KBM-7 (cell line): ENCODE results near the gene EBLN2.
"Not testable (repeated sequence)": the region's sequence is repeated elsewhere in the genome, so short reads cannot be mapped to it uniquely, and the experiment has no call there.

ENCODE experiments used
- DNase-seq: peaks from one replicate; pipeline ENCODE4 v3.0.0-alpha.2; 2015
- in situ Hi-C: fragments of 300-500 bp; cut with MboI; formaldehyde crosslinking; loops from 2 replicates; pipeline ENCODE4 v1.14.3; 2020; ENCODE audit warnings: low sequenced_read_pairs, low pct_unique_long_range_greater_than_20kb, mixed read lengths

Gene EBLN2

DNA sequence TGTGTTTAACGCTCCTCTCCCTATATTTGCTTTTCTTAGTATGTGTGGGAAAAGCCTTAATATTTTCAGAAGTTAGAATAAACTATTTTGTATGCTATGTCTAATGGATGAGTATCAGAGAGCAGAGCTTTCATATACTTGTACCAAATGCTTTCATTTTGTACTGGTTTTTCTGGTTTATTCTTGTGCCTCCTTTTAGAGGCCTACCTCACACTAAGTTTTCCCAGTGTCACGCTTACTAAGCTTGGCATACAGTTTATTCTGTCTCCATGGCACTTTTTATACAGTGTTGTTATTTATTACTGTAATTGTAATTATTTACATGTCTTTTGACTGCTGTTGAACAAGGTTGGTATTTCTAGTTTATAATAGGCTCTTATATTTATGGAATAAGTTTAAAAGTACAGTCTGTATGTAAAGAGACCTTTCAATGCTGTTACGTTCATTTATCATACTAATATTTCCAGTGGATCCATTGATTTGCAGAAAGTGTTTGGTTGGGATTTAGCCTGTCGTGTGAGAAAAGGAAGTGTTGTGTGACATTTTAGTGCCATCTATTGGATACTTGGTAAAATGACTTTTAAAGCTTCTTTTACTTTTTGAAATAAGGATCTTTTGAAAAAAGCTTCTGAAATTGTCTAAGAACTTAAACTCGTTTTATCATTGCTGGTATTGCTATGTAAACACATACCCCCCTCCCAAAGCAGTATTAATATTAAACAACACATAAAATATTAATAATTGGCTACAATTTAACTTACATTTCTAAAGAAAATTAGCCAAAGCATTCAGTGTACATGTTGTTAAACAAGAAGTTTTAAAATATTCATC lies 5.2 kb upstream of the EBLN2 start:
- in situ Hi-C loops, result no loop called here
- peak; percentile 43 for DNase-seq

DNA sequence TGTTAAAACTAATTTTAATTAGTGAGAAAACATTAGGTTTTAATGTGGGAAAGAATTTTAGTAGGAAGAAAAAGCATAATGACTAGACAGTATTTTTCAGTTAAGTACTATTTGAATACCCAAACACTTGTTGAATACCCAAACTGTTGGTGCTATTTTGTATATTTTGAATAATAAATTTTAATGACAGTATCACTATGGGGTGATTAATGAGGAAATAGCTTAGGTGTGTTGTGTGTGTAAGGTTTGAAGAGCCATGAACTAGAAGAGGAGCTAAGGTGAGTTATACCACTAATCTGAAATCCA lies 4.7 kb upstream of the EBLN2 start:
- no peak for DNase-seq
- in situ Hi-C loops, result no loop called here

DNA sequence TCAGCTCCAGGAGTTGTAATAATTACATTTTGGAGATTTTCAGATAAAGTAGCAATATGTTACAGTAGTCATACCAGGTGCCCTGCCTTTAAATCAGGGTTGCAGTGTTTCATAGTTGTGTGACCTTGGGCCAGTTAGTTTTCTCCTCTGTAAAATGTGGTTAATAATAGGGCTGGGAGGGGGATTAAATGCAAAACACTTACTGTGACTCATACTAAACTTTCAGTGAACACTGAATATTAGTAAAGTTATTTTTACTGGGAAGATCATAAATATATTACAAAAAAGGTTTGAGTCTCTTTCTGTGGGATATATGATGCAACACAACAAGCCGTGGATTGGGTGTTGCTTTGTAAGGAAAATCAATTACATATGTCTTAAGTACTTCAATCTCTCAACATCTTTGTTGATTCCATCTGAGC lies 1.1 kb upstream of the EBLN2 start:
- in situ Hi-C loops, result no loop called here
- no peak for DNase-seq

DNA sequence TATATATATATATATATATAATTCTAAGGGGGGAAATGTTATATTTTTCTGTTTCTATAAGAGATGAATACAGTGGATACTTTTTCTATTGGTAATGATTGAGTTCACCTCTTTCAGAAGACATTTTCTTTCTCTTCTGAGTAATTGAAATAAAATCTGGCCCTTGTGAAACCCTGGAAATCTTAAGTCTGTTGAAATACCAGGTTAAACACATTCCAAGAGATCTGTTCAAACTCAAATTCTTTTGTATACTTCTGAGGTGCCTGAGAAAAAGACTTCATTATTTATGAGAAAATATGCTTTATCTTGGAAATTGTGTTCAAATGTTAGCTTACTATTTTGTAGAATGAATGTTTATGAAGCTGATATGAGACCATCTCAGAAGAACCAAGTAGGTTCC lies 4.8 kb downstream of the EBLN2 start:
- DNase-seq, in situ Hi-C loops: not testable (repeated sequence)

DNA sequence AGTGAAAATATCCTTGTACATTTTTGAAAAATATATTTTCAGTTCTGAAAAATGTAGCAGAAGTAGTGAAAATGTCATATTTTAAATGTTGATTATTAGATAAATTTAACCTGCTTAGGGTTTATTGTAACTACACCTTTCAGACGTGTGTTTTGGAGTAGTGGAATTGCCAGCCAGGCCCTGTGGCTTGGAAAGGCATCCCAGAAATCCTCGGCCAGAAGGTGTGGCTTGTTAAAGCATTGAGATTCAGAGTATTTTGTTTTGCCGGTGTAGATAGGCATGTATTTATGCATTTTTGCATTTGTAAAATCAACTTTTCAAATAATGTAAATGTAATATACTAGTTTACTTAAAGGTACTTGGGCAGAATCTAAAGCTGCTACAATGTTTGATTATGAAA lies 7.0 kb downstream of the EBLN2 start:
- in situ Hi-C loops, result no loop called here

DNA sequence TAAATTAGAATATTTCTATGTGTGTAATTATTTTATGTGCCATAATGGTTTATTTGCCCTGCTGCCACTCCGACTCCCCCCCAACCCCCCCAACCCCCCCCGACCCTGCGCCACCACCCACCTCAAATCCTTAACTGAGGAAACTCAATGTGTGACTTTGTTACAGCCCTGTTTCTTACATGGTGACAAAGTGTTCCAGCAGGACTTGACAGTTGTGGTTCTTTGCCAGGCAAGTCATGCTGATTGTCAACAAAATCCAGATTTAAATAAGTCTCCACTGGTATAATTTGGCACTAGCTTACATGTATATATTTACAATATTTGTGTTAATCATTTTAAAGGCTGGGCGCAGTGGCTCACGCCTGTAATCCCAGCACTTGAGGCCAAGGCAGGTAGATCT lies 7.7 kb downstream of the EBLN2 start:
- in situ Hi-C loops, result no loop called here
- DNase-seq, result no peak

More for the DNA sequence above, 7.0 kb downstream of the EBLN2 start:
- no peak for DNase-seq

DNA sequence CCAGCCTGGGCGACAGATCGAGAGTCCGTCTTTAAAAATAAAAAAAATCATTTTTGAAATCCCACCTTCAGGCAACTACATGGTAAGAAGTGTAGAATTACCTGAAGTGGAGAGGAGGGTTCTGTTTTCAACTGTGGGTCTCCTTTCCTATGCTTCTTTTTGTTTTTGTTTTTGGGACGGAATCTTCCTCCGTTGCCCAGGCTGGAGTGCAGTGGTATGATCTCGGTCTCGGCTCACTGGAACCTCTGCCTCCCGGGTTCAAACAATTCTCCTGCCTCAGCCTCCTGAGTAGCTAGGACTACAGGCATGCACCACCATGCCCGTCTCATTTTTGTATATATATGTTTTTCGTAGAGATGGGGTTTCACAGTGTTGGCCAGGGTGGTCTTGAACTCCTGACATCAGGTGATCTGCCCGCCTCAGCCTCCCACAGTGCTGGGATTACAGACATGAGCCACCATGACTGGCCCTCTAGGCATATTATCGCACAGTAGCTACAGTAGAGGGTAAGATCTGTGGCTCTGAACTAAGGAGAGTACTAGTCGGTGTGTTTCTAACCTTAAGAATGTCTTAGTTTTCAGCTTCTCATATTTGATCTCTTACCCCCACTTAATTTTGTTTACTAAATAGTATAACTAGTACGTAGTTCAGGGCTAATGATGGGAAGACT lies 8.5 kb downstream of the EBLN2 start:
- DNase-seq, result no peak

DNA sequence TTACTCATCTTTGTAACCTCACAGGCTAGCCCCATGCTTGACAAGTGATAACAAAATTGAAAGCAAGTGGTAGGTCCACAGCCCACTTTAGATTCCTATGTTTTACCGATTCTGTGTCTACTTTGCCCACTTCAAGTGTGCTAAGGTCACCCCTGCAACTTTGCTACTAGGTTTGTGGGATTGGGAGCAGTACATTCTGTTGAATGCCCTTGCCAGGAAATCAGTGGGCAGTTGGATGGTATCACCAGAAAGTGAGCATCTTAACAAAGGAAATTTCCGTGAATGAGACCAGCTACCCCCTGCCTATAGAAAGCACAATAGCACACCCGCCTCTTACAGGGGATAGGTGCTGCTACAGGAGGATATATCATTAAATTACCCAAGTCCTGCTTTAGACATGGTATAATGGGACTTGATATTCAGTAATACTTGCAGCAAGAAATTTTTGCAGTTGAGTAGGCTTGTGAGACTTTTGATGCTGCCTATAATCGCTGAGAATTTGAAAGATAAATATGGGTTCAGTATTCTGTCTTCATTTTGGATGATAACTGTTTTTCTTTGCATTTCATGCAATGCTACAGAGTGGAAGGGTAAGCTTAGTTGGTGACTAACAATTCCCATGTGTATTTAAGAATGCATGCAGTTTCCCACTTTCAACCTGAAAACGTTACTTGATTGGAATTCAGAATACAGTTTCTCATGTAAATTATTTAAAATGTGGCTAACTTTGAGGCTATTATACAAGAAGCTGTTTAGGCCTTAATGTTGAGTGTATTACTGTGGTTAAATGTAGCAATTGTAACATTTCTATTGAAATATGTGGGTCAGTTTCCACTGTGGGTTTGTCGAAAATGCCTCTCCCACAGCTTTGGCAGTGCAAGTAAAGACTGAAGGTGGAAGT lies 9.5 kb downstream of the EBLN2 start:
- DNase-seq, result no peak
- in situ Hi-C loops, result no loop called here

More for the DNA sequence above, 8.5 kb downstream of the EBLN2 start:
- in situ Hi-C loops, result no loop called here

DNA sequence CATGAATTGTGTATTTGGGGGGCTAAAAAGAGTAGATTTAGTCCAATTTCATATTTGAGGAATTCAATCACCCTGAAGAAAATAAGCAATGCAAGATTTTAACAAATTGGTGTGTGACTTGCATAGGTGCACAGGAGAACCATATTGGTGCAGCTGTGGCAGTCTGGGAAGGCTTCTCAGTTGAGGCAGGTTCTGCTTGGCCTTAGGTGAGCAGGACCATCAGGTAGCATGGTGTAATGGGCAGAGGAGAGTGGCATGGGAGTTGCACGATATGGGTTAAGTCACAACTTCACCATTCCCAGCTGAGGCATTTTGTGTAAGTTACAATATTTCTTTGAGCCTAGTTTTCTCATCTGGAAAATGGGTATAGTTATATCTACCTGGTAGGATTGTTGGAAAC lies 10.5 kb downstream of the EBLN2 start:
- DNase-seq, result no peak
- in situ Hi-C loops, result no loop called here

DNA sequence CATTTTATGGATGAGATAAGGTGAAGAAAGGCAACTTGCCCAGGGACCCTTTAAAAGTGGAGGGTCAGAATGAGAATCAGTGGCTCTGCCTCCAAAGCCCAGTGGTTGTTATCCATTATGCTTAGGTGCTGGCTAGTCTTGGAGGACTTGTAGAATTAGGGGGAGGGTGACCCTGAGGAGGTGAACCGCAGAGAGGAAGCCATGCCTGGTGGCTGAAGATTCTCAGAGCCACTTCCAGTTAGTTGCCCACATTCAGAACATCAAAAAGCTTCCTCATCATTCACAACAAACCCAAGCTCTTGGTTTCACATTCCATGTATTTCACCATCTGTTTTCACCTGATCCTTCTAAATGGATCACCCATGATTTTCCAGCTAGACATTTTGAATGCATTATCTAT lies 11.2 kb downstream of the EBLN2 start:
- in situ Hi-C loops, result no loop called here
- peak; percentile 67 for DNase-seq

DNA sequence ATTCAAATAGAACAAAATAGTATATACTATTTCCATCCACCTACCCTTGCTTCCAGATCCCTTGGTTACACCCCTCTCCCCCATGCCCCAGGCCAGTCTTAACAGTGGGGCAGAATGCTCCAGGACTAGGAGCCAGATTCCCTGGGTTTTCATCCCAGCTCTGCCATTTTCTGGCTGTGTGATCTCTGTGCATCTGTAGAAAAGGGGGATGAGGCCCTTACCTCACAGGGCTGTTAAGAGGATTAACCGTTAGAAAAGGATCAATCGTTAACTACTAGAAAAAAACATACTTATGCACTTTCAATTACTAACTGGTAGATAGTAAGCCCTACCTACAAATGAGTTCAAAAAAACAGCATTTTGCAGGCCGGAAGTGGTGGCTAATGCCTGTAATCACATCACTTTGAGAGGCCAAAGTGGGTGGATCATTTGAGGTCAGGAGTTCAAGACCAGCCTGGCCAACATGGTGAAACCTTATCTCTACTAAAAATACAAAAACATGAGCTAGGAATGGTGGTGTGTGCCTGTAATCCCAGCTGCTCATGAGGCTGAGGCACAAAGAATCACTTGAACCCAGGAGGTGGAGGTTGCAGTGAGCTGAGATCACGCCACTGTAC lies 11.7 kb downstream of the EBLN2 start:
- in situ Hi-C loops, result no loop called here
- no peak for DNase-seq

DNA sequence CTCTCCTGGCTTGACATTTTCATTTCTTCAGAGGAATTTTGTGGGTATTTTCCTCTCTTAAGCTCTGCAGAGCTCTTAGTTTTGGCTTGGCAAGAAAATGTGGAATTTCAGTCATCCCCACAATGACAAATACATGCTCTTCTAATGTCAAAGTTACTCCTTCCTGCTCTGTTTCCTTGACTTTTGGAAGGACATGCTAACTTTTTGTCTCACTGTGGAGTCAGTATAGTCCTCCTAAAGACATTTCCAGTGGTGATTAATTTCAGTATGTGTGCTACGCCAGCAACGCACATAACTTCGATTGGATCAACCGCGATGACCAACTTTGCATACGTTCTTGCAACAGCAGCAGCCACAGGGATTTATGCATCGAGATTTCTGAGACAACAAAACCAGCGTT lies 13.3 kb downstream of the EBLN2 start:
- DNase-seq, result no peak
- in situ Hi-C loops, result loop anchor here (25.0 kb wide), 1 partner anchor 1362 kb away; no protein-coding TSS in a partner anchor

DNA sequence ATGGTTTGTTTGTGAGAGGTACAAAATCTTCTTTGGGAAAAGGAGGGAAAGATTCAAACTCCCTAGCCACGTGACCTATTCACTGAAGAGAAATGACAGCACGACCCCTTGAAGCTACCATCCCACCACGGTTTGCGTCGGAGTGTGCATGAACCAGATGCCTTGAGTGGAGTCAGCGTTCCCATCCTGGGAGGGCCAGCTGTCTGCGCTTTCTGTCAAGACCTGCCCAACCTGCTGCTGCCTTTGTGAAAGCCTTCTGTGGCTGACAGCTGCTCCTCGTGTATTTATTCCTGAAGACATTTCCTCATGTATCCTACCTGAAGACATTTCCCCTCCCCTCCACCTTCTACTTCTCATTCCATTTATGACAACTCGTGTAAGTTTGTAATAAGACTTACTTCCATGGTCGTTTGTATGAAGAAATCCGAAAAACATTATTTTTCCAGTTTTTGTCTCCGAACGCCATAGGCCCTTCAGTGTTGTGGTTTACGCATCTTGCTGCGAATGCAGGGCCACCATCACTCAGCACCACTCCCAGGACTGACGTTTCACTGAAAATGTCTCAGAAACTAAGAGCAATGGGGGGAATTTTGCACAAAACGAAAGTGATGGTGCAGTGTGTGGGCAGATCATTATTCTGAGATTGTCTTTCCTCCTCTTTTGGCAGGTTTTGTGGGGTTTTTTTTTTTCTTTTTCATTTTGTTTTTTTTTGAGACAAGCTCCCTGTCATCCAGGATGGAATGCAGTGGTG lies 18.9 kb downstream of the EBLN2 start:
- in situ Hi-C loops, result loop anchor here (25.0 kb wide), 1 partner anchor 1368 kb away; no protein-coding TSS in a partner anchor
- DNase-seq, result no peak

DNA sequence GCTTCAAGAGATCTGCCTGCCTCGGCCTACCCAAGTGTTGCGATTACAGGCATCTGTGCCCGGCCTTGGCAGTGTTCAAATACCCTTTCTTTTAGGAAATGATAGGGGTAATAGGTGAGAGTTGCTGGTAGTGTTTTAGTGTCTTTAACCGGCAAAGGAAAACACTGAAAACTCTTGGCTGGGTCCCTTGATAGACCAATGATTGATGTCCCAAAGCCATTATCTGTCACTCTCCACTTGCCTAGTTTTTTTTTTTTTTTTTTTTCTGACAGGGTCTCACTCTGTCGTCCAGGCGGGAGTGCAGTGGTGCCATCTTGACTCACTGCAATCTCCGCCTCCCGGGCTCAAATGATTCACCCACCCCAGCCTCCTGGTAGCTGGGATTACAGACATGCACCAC lies 19.7 kb downstream of the EBLN2 start:
- in situ Hi-C loops, result loop anchor here (25.0 kb wide), 1 partner anchor 1369 kb away; no protein-coding TSS in a partner anchor
- no peak for DNase-seq

DNA sequence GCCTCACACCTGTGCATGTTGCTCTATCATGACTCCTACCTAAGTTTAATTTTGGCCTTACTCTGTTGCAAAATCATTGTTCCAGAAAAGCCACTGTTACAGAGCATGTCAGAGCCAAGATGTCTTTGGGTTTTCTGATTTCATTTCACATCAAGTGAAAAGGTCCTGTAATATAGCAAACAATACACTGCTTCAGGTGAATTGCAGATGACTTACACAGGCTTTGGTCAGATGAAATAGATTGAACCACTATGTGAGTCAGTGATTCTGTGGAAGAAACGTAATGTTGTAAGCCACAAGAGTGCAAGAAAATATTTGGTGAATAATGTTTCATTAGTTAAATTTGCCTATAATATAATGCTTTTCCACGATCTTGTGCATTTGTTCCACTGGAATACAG lies 22.7 kb downstream of the EBLN2 start:
- DNase-seq, result no peak
- in situ Hi-C loops, result loop anchor here (25.0 kb wide), 1 partner anchor 1372 kb away; no protein-coding TSS in a partner anchor

DNA sequence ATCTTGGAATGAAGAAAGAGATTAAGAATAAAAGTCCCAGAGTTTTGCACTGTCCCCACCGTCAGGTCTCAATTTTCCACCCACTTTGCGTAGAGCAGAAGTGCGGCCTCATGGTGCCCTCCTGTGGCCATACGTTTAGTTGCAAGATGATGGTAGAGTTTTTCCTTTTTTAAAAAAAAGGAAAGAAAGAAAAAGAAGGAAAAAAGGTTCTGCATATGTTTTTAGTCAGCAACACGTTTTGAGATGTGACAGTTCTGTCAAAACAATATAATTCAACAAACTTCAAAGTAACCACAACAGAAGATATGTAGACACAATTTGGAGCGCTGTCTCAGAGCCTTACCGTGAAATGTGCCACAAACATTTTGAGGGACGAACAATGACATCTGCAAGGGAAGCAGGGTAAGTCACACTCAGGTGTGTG lies 24.6 kb downstream of the EBLN2 start:
- peak; percentile 61 for DNase-seq
- in situ Hi-C loops, result loop anchor here (25.0 kb wide), 1 partner anchor 1374 kb away; no protein-coding TSS in a partner anchor

DNA sequence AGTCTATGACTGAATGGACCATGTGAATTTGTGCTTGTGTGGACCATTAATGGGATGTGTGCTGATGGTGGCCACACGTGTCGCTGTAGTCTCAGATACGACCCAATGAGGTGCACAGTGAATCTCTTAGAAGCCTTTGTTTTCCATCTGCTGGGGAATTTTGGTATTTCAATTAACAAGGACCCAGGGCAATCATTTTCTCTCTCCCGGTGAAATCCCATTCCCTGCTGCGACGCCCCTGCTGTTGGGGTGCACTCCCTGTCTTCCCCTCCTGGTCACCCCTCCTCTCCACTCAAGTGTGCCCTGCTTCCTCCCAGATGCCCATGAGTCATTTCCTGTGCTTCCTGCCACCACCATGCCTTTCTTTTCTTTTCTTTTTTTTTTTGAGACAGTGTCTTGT lies 32.7 kb downstream of the EBLN2 start:
- in situ Hi-C loops, result loop anchor here (25.0 kb wide), 1 partner anchor 1382 kb away; no protein-coding TSS in a partner anchor
- DNase-seq, result peak; percentile 81

DNA sequence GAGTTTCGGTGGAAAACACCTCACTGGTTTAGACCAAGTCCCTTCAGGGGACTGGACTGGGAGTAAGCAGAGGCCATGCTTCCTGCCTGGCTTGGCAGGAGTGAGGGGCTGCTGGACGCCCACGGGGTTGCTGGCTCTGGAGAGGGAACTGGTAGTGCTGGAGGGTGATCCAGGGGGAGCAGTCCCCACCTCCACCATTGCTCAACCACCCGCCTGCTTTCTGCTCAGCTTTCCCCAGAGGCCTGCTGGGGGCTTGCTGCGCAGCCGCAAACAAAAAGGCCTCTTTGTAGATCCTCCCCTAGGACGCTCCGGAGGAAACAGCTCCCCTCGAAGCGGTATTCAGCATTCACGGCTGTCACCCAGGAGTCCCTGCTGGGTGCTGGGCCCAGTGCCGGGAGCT lies 33.5 kb downstream of the EBLN2 start:
- no peak for DNase-seq
- in situ Hi-C loops, result loop anchor here (25.0 kb wide), 1 partner anchor 1383 kb away; no protein-coding TSS in a partner anchor
